MM.1S (cell line): ENCODE results near the gene LZTFL1.

Experiments
- EZH2 ChIP-seq: fragments of 300-600 bp; sonication (generic); optimal IDR thresholded peaks from 2 replicates; pipeline ENCODE3; 2017; ENCODE audit warnings: low read depth, mild to moderate bottlenecking, antibody characterized with exemption, low read length, mixed read lengths
- TF ChIP-seq, protein P1 (sequence below): fragments of 300-600 bp; sonication (generic); IDR thresholded peaks from 2 replicates; pipeline ENCODE4 v1.5.1; 2016; ENCODE audit warnings: antibody characterized with exemption, low read length, mixed read lengths

GRCh38 chr3:45803252-45803935, 38.5 kb downstream of the LZTFL1 start:
- TF ChIP-seq, protein P1, sequence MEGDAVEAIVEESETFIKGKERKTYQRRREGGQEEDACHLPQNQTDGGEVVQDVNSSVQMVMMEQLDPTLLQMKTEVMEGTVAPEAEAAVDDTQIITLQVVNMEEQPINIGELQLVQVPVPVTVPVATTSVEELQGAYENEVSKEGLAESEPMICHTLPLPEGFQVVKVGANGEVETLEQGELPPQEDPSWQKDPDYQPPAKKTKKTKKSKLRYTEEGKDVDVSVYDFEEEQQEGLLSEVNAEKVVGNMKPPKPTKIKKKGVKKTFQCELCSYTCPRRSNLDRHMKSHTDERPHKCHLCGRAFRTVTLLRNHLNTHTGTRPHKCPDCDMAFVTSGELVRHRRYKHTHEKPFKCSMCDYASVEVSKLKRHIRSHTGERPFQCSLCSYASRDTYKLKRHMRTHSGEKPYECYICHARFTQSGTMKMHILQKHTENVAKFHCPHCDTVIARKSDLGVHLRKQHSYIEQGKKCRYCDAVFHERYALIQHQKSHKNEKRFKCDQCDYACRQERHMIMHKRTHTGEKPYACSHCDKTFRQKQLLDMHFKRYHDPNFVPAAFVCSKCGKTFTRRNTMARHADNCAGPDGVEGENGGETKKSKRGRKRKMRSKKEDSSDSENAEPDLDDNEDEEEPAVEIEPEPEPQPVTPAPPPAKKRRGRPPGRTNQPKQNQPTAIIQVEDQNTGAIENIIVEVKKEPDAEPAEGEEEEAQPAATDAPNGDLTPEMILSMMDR: no peak
- no peak for TF ChIP-seq EZH2
